ENCODE data around the gene RGS7BP. TPM values are rescaled to one million over a fixed set of nuclear protein-coding genes. Genes with fewer than 3 reads are reported as not detected.
A peak's percentile ranks its signal among the peaks of the same experiment; 100 is the strongest.

The RGS7BP gene
- total RNA-seq, 1 donor = 0.36 TPM

- no peak for DNase-seq (ENCODE audit: insufficient read length, low spot score, missing footprints)
- Histone ChIP-seq H3K79me2 (ENCODE audit: insufficient read depth, low read length) (no peaks in the 10 kb centered on the region), H3K27me3 (ENCODE audit: insufficient read depth, low read length) (peaks cover 12% of the 10 kb centered on the region), H3K4me1 (ENCODE audit: insufficient read depth, low read length) (no peaks in the 10 kb centered on the region), H3K27ac (ENCODE audit: low read depth, low read length) (no peak overlapping the region), H3K4me2 (ENCODE audit: insufficient read depth, low read length) (no peak overlapping the region), H2AFZ (ENCODE audit: low read length) (no peak overlapping the region), H3K9me3 (ENCODE audit: low read depth, low read length) (no peaks in the 10 kb centered on the region), H4K20me1 (ENCODE audit: insufficient read depth, low read length) (no peaks in the 10 kb centered on the region), H3K36me3 (ENCODE audit: insufficient read depth, low read length) (no peaks in the 10 kb centered on the region), H3K4me3 (ENCODE audit: insufficient read depth, low read length) (no peak overlapping the region)
- TF ChIP-seq CTCF (IDR thresholded peaks at IDR 0.05; ENCODE audit: extremely low read depth, low read depth, low read length) = no peak
These were observed 97.9 kb downstream of the RGS7BP start for GRCh38 chr5:64603676-64604075.

- DNase-seq (ENCODE audit: insufficient read length, low spot score, missing footprints) = no peak
- H3K4me2 ChIP-seq (ENCODE audit: insufficient read depth, low read length) = no peak overlapping the region
- H3K4me3 ChIP-seq (ENCODE audit: insufficient read depth, low read length) = no peak overlapping the region
- TF ChIP-seq CTCF (IDR thresholded peaks at IDR 0.05; ENCODE audit: extremely low read depth, low read depth, low read length) = no peak
- no peaks in the 10 kb centered on the region for H4K20me1 ChIP-seq (ENCODE audit: insufficient read depth, low read length)
- H2AFZ ChIP-seq (ENCODE audit: low read length) = no peak overlapping the region
- no peaks in the 10 kb centered on the region for H3K79me2 ChIP-seq (ENCODE audit: insufficient read depth, low read length)
- no peaks in the 10 kb centered on the region for H3K9me3 ChIP-seq (ENCODE audit: low read depth, low read length)
- no peak overlapping the region for H3K27ac ChIP-seq (ENCODE audit: low read depth, low read length)
- H3K36me3 ChIP-seq (ENCODE audit: insufficient read depth, low read length) = no peaks in the 10 kb centered on the region
- H3K4me1 ChIP-seq (ENCODE audit: insufficient read depth, low read length) = no peaks in the 10 kb centered on the region
- peaks cover 12% of the 10 kb centered on the region for H3K27me3 ChIP-seq (ENCODE audit: insufficient read depth, low read length)
These were observed 101.1 kb downstream of the RGS7BP start for GRCh38 chr5:64606926-64607325.

DNA sequence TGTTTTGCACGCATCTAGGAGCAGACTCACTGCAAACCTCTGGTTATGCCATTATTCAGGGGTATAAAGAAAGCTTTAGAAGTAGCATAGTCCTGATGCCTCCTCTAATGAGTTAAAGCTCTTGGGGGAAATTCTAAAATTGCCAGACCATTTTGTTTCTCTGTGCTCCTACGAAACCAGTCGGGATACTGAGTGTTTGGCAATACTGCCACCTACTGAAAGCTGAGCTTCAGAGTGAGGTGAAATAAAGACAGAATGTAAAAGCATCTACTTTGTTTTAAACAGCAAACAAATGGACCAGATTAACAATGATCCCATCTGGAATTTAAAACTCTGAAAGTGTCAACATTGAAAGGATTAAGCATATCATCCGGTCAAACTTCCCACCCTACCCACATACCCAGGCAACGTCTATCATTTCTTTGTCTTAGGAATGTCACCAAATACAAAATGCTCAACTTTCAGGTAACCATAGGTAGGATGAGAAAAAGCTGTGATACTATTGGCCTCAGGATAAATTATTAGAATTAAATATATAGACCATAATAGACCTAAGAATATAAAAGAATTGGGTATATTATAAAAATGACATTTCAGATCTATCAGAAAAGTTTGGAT is 106.6 kb downstream of the RGS7BP start:
- Histone ChIP-seq H4K20me1 (ENCODE audit: insufficient read depth, low read length) (no peaks in the 10 kb centered on the region), H3K4me2 (ENCODE audit: insufficient read depth, low read length) (no peak overlapping the region), H3K79me2 (ENCODE audit: insufficient read depth, low read length) (no peaks in the 10 kb centered on the region), H3K9me3 (ENCODE audit: low read depth, low read length) (no peaks in the 10 kb centered on the region), H3K36me3 (ENCODE audit: insufficient read depth, low read length) (no peaks in the 10 kb centered on the region), H2AFZ (ENCODE audit: low read length) (no peak overlapping the region), H3K4me3 (ENCODE audit: insufficient read depth, low read length) (no peak overlapping the region), H3K27ac (ENCODE audit: low read depth, low read length) (no peak overlapping the region), H3K27me3 (ENCODE audit: insufficient read depth, low read length) (peaks cover 13% of the 10 kb centered on the region), H3K4me1 (ENCODE audit: insufficient read depth, low read length) (no peaks in the 10 kb centered on the region)
- no peak for DNase-seq (ENCODE audit: insufficient read length, low spot score, missing footprints)
- TF ChIP-seq CTCF (IDR thresholded peaks at IDR 0.05; ENCODE audit: extremely low read depth, low read depth, low read length) = peak; percentile 82

DNA sequence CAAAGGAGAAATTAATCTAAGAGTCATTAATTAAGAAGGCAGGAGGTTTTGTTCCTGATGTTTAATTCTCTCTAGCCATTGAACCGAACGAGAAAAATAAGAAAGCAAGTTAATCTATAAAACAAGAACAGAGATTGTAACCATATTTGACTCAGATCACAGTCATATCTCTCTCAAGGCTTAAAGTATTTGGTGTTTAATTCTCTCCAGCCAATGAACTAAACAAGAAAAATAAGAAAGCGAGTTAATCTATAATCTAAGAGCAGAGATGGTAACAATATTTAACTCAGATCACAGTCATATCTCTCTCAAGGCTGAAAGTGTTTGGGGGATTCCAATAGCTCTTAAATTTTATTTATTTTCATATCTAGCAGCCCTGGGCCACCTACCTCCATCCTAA is 110.1 kb downstream of the RGS7BP start:
- Histone ChIP-seq H3K4me2 (ENCODE audit: insufficient read depth, low read length) (no peak overlapping the region), H2AFZ (ENCODE audit: low read length) (no peak overlapping the region), H3K27ac (ENCODE audit: low read depth, low read length) (no peak overlapping the region), H3K36me3 (ENCODE audit: insufficient read depth, low read length) (no peaks in the 10 kb centered on the region), H3K4me1 (ENCODE audit: insufficient read depth, low read length) (no peaks in the 10 kb centered on the region), H4K20me1 (ENCODE audit: insufficient read depth, low read length) (no peaks in the 10 kb centered on the region), H3K4me3 (ENCODE audit: insufficient read depth, low read length) (no peak overlapping the region), H3K9me3 (ENCODE audit: low read depth, low read length) (no peaks in the 10 kb centered on the region), H3K79me2 (ENCODE audit: insufficient read depth, low read length) (no peaks in the 10 kb centered on the region), H3K27me3 (ENCODE audit: insufficient read depth, low read length) (peaks cover 16% of the 10 kb centered on the region)
- TF ChIP-seq CTCF (IDR thresholded peaks at IDR 0.05; ENCODE audit: extremely low read depth, low read depth, low read length) = no peak
- no peak for DNase-seq (ENCODE audit: insufficient read length, low spot score, missing footprints)
